GM12872 (cell line): ENCODE data around the gene SLC7A1.

Experiments used
- TF ChIP-seq, protein P1 (sequence below): IDR thresholded peaks from 3 replicates; pipeline ENCODE4 v1.5.1; 2011; ENCODE audit warnings: low read depth, mild to moderate bottlenecking, low read length, moderate library complexity; ENCODE audit not compliant: insufficient read depth

Gene SLC7A1

DNA sequence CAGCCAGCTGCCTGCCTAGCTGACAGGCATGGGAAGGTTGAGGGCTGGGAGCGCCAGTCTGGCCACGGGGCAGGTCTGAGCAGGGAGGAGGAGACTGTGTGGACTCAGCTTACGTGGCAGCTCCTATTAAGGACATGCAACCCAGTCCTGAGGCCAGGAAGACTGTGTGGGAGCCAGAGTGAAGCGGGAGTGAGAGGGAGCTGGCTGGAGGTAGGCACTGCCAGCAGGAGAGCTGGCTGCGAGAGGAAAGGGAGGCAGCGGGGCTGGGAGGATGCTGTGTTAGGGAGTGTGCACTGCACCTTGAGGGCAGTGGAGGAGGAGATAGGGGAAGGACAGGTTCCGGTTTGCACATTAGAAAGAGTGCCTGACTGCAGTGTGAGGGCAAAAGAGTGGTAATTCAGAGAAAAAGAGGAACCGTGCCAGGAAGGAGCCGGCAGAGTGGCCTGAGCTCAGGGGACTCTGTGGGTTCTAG lies 99.2 kb downstream of the SLC7A1 start:
- TF ChIP-seq, protein P1, sequence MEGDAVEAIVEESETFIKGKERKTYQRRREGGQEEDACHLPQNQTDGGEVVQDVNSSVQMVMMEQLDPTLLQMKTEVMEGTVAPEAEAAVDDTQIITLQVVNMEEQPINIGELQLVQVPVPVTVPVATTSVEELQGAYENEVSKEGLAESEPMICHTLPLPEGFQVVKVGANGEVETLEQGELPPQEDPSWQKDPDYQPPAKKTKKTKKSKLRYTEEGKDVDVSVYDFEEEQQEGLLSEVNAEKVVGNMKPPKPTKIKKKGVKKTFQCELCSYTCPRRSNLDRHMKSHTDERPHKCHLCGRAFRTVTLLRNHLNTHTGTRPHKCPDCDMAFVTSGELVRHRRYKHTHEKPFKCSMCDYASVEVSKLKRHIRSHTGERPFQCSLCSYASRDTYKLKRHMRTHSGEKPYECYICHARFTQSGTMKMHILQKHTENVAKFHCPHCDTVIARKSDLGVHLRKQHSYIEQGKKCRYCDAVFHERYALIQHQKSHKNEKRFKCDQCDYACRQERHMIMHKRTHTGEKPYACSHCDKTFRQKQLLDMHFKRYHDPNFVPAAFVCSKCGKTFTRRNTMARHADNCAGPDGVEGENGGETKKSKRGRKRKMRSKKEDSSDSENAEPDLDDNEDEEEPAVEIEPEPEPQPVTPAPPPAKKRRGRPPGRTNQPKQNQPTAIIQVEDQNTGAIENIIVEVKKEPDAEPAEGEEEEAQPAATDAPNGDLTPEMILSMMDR: no peak

DNA sequence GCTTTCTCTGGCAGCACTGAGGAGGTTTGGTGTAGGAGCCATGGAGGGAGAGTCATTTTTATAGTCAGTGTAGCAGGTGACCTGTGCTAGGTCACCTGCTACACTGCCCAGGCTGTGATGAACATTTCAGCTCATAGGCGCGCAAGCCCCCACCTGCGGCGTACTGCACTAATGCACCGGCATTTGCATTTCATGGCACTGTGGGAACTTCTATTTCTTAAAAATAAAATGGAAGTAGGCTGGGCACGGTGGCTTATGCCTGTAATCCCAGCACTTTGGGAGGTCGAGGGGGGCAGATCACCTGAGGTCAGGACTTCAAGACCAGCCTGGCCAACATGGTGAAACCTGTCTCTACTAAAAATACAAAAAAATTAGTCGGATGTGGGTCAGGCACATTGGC lies 101.0 kb downstream of the SLC7A1 start:
- TF ChIP-seq, protein P1: no peak

DNA sequence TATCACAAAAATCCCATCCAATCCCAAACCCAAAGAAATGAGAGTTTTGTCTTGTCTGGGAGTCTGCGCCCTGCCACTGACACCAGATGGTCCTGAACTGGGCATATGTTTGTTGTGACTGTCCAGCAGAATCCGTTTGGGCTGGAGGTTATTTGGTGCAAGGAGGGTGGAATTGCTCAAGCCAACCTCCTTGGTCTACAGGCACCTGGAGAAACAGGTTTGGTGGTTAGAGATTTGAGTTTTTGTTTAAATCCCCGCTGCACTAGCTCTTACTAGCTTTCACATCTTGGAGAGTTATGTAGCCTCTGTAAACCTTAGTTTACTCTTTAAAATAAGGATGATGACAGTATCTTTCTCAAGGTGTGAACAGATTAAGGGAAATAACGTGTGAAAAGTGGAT lies 101.7 kb downstream of the SLC7A1 start:
- TF ChIP-seq, protein P1: no peak

DNA sequence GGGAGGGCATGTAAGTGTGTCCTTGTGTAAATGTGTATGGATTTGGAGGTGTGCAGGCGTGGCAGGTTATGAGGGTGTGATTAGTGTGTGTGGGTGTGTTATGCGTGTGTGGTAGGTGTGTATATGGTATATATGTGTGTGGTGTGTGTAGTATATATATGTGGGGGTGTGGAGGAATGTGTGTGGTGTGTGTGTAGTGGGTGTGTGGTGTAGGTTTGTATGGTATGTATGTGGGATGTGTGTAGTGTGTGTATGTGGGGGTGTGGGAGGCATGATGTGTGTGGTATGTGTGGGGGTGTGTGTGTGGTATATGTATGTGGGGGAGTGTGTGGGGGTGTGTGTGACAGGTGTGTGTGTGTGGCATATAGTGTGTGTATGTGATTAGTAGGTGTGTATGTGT lies 104.2 kb downstream of the SLC7A1 start:
- TF ChIP-seq, protein P1: no peak

DNA sequence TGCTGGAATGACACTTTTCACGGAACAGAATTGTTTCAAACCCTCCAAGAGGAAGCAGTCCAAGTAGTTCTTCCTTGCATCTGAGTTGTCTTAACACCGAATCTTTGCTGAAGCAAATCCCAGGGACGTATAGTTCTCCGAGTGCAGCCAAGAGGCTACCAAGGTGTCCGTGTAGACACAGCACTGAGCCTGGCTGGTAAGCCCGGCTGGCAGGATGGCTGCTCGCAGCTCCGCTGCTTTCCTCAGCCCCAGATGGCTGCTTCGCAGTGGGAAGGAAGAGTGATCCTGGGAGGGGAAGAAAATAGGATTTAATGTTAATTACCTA lies 105.0 kb downstream of the SLC7A1 start:
- TF ChIP-seq, protein P1: no peak

DNA sequence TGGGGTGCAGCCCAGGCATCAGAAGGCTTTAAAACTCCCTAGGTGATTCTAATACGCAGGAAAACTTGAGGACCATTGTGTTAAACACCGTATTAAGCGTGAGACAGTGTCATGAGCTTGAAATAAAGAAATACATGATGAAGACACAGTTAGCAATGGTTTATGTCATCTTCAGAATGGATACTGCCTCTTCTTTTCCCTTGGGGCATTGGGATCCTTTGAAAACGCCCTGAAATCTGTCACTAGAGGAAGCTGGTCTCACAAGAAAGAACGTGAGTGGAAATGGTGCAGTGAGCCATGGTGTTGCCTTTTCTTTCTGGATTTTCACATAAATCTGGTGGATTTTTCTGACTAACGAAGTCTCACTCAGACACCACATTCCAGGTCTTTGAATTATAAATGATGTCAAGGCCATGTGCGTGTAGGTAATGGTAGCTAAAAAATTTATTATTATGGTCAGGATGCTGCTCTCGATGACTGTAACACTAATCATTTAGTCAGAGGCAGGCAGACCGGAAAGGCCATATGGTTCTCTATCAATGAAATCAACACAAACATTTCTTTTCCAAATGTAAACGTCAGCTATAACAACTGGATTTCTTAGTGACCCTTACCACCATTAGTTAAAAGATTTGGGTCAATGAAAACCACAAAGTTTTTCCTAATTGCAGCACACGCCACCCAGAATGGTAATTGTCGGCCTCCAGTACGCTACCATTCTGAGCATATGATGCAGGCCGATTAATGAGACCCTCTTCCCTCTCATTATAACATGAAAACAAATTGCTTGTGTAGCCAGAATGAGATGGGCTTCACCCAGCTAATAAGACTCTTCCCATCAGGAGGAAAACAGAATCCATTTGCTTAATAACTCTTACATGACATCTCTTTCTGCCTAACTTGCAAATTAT lies 105.6 kb downstream of the SLC7A1 start:
- TF ChIP-seq, protein P1: no peak

DNA sequence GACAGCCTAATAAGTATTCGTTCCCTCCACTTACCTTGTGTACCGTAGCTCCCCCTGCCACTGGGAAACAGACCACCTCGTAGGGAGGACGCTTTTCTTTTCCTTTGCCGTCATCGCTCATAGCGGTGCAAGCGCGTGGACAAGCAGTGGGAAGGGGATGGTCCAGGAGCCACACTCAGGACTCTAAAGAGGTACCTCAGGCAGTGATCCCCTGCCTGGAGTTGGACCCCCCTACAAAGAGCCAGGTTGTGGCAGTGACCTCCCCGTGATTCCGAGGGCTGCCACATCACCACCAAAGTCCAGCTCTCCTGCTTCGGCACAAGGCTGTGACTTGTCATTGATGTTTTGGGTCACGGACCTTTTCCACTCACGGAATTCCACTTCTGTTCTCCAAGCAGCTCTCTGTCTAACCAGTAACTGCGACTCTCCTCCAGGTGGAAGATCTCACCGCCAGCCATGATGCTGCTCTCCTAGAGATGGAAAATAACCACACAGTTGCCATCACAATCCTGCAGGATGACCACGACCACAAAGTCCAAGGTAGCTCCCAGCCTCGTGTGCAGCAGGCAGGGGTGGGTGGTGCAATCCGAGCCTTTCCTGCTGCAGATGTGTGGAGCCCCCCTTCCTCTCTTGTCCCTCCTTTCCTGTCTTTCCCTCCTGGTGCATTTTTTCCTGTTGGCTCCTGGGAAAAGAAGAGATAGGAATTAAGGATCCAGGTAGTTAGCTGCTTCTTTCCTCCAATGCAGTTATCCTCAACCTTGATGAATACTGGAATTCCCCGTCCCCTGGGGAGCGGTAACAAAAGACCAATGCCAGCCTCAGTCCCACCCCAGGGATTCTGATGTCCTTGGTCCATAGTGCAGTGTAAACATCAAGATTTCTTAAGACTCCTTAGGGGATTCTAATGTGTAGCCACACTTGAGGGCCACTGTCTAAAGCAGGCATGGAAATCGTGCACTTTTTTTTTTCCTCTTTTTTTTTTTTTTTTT lies 107.7 kb downstream of the SLC7A1 start:
- TF ChIP-seq, protein P1: no peak
